ENCODE data around the gene HOXC9. TPM values are rescaled to one million over a fixed set of nuclear protein-coding genes. Genes with fewer than 3 reads are reported as not detected.
A peak's percentile ranks its signal among the peaks of the same experiment; 100 is the strongest.

The HOXC9 gene
- total and polyA plus RNA-seq, 8 donors: 0.08 TPM; not detected in 7

DNA sequence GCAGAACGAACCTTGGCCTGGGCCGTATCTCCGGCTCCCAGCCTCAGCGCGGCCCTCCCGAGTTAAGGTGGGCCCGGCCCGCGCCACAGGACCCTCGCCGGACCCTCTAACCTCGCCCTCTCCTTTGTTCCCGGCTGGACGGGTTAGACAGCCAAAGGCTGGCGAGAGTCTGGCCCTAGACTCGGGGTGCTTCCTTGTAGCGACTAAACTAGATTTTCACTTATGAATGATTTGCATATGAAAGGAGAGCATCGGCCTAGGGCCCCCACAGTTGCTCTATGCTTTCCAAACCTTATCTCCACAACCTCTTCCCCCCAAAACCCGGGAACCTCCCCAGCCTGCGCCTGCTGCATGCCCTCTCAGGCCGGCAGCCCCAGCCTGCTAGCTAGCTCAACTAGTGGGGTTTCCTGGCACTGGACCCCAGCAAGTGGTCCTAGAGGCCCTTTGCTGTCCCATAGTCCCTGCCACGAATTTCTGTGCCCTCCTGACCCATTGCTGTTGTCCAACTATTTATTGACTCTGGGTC, 34.9 kb downstream of the HOXC9 start:
- H3K36me3 ChIP-seq: no peaks in the 10 kb centered on the region
- intact Hi-C loops (cut with DNase I; ENCODE audit: low total_unique reads): no loop called here
- H3K4me1 ChIP-seq: peaks cover 6 to 63% (median 31%) of the 10 kb centered on the region in 4 donors
- no peak for TF ChIP-seq EP300 (IDR thresholded peaks at IDR 0.05)
- no peak for TF ChIP-seq POLR2A (IDR thresholded peaks at IDR 0.05)
- no peak for TF ChIP-seq POLR2AphosphoS5 (IDR thresholded peaks at IDR 0.05)
- TF ChIP-seq, protein P1, sequence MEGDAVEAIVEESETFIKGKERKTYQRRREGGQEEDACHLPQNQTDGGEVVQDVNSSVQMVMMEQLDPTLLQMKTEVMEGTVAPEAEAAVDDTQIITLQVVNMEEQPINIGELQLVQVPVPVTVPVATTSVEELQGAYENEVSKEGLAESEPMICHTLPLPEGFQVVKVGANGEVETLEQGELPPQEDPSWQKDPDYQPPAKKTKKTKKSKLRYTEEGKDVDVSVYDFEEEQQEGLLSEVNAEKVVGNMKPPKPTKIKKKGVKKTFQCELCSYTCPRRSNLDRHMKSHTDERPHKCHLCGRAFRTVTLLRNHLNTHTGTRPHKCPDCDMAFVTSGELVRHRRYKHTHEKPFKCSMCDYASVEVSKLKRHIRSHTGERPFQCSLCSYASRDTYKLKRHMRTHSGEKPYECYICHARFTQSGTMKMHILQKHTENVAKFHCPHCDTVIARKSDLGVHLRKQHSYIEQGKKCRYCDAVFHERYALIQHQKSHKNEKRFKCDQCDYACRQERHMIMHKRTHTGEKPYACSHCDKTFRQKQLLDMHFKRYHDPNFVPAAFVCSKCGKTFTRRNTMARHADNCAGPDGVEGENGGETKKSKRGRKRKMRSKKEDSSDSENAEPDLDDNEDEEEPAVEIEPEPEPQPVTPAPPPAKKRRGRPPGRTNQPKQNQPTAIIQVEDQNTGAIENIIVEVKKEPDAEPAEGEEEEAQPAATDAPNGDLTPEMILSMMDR (IDR thresholded peaks at IDR 0.05): no peak
- peaks cover 0 to 100% (median 52%) of the 10 kb centered on the region in 3 donors for H3K27me3 ChIP-seq
- DNase-seq: no peak
- H3K4me3 ChIP-seq: peak overlapping the region; percentile 45 to 64 (median 53)
- WGBS, 5 donors: 60 to 80% (median 74%) methylated on average over 21 to 22 of the region's 22 CpGs
- H3K9me3 ChIP-seq: no peaks in the 10 kb centered on the region
- H3K27ac ChIP-seq: peak overlapping the region in 4 of 5 donors; percentile 61 to 82 (median 64)

DNA sequence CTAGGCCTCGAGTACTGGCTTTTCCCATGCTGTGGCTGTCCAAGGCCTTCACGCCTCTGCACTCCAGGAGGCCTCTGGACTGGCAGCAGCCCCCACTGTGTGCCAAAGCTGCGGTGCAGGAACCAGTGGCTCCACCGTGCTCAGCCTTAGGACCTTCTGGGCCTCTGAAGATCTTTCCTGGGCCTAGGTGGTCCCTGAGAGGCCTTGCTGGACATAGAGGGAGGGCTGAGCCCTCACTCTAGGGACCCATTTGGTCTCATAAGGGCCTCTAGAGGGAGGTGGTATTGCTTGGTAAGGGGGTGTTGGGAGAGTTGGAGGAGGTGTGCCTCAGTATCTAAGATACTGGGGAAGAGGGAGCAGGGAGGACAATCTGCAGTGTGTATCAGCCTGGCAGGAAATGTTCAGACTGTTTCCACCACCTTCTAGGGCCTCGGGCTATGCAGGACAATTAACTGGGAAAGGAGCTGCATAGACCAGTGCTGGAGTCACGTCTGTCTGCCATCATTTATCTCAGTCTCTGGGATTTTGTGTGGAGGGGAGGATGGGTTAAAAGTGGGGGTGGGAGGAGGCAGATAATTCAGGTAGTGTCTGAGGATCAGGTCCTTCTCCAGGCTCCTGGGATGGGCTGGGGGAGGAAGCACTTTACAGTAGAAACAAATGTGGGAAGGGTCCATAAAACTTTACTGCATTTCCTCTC, 35.8 kb downstream of the HOXC9 start:
- 75 to 86% (median 79%) methylated on average over 6 of the region's 6 CpGs for WGBS, 5 donors
- TF ChIP-seq POLR2AphosphoS5 (IDR thresholded peaks at IDR 0.05) (no peak), POLR2A (IDR thresholded peaks at IDR 0.05) (no peak), EP300 (IDR thresholded peaks at IDR 0.05) (no peak)
- TF ChIP-seq, protein P1 (IDR thresholded peaks at IDR 0.05): no peak
- no peak for DNase-seq
- Histone ChIP-seq H3K27ac (peak overlapping the region in 2 of 5 donors; percentile 62 to 82), H3K4me3 (no peak overlapping the region), H3K27me3 (peaks cover 0 to 98% (median 44%) of the 10 kb centered on the region in 3 donors), H3K9me3 (no peaks in the 10 kb centered on the region), H3K4me1 (peaks cover 6 to 56% (median 31%) of the 10 kb centered on the region in 4 donors), H3K36me3 (no peaks in the 10 kb centered on the region)
- intact Hi-C loops (cut with DNase I; ENCODE audit: low total_unique reads): no loop called here

DNA sequence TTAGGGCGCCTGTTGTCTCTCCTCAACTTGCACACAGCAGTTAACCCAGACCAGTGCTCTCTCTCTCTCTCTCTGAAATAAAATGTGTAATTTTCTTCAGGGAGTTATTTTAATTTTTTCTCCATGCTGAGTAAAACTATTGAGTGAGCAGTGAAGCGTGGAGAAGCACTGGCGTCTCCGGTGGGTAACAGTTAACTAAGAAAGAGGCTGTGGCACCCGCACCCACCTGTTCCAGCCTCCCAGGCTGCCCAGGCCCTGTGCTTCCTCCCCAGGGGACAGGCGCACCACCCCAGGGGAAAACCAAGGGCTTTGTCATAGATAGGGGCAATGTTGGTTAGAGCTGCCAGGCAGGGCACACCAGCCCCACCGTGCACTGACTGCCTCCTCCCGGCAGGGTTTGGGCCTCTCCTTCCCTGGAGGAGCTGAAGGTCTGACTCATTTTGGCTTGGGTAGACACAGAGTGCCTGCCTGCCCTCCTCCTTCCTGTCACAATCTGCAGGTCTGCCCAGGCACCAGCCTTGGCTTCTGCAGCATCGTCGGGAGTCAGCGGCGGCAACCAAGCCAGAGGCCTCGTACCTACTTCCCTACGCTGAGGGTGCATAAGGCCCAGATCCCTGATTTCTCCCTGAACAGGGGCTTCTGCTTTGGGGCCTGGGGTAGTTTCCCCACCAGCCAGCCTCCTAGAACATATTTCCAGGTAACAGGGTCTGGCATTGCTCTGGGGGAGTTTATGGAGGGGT, 36.8 kb downstream of the HOXC9 start:
- DNase-seq: no peak
- H3K4me3 ChIP-seq: no peak overlapping the region
- no peaks in the 10 kb centered on the region for H3K36me3 ChIP-seq
- TF ChIP-seq EP300 (IDR thresholded peaks at IDR 0.05): no peak
- TF ChIP-seq, protein P1 (IDR thresholded peaks at IDR 0.05): peak in 1 of 7 experiments; percentile 8
- no peak for TF ChIP-seq POLR2A (IDR thresholded peaks at IDR 0.05)
- TF ChIP-seq POLR2AphosphoS5 (IDR thresholded peaks at IDR 0.05): peak in 1 of 3 donors; percentile 18
- peaks cover 6 to 56% (median 31%) of the 10 kb centered on the region in 4 donors for H3K4me1 ChIP-seq
- no peaks in the 10 kb centered on the region for H3K9me3 ChIP-seq
- peaks cover 0 to 97% (median 34%) of the 10 kb centered on the region in 3 donors for H3K27me3 ChIP-seq
- WGBS, 5 donors: 75 to 94% (median 81%) methylated on average over 12 to 14 of the region's 14 CpGs
- peak overlapping the region in 2 of 5 donors; percentile 62 to 82 for H3K27ac ChIP-seq
- intact Hi-C loops (cut with DNase I; ENCODE audit: low total_unique reads): no loop called here

Data from stomach (tissue), 9 donors.